ENCODE results near the gene EPOP. TPM values are rescaled to one million over a fixed set of nuclear protein-coding genes. Genes with fewer than 3 reads are reported as not detected.

The EPOP gene
- total RNA-seq, 1 donor from 2014 or later: 8.0 TPM

DNA sequence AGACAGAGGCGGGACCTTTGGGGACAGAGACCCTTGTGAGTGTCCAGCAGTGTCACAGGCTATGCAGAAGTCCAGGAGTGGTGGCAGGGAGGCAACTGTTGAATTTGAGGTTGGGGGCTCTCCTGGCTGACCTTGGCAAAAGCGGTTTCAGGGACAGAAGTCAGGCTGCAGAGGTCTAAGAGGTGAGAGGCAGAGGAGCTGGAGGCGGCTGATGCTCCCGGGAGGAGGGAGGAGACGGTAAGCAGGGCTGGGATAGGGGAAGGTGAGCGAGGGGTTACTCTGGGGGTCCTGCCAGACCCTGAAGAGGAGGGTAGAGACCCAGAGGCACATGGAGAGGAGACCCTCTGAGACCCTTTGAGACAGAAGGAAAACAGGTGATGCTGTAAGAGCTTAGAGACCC, 5.2 kb downstream of the EPOP start:
- no peak overlapping the region for H3K4me2 ChIP-seq
- Mint-ChIP-seq H3K9me3 (no peaks in the 10 kb centered on the region), H3K27ac (no peak overlapping the region)

DNA sequence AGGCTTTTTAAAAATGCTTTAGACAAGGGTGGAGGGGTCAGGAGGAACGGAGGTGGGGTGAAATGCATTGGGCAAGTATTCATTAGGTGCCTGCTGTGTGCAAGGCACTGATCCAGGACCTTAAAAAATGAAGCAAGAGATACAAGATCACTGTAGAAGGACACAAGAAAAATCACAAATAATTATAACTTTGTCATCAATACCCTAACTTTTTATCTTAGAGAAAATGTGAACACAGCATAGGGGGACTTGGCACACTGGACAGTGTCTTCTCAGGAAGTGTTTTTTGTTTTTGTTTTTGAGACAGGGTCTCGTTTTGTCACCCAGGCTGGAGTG, 7.0 kb downstream of the EPOP start:
- H3K4me1 ChIP-seq: peaks cover 32% of the 10 kb centered on the region
- no peak overlapping the region for H3K4me3 ChIP-seq
- Mint-ChIP-seq H3K4me1 (peaks cover 37% of the 10 kb centered on the region), H3K4me3 (peak overlapping the region; percentile 21), H3K27ac (no peak overlapping the region), H3K27me3 (ENCODE audit: insufficient read depth, low read depth) (peaks cover 59% of the 10 kb centered on the region), H3K9me3 (no peaks in the 10 kb centered on the region), H3K36me3 (no peaks in the 10 kb centered on the region)
- TF ChIP-seq, protein P1, sequence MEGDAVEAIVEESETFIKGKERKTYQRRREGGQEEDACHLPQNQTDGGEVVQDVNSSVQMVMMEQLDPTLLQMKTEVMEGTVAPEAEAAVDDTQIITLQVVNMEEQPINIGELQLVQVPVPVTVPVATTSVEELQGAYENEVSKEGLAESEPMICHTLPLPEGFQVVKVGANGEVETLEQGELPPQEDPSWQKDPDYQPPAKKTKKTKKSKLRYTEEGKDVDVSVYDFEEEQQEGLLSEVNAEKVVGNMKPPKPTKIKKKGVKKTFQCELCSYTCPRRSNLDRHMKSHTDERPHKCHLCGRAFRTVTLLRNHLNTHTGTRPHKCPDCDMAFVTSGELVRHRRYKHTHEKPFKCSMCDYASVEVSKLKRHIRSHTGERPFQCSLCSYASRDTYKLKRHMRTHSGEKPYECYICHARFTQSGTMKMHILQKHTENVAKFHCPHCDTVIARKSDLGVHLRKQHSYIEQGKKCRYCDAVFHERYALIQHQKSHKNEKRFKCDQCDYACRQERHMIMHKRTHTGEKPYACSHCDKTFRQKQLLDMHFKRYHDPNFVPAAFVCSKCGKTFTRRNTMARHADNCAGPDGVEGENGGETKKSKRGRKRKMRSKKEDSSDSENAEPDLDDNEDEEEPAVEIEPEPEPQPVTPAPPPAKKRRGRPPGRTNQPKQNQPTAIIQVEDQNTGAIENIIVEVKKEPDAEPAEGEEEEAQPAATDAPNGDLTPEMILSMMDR (IDR thresholded peaks at IDR 0.05): no peak
- TF ChIP-seq EZH2 (IDR thresholded peaks at IDR 0.05) (no peak), EZH2phosphoT487 (IDR thresholded peaks at IDR 0.05) (no peak)
- H3K79me2 ChIP-seq (ENCODE audit: low read depth): peaks cover 12% of the 10 kb centered on the region
- peaks cover 36% of the 10 kb centered on the region for H3F3A ChIP-seq (ENCODE audit: low read depth)
- H2AFZ ChIP-seq (replicated peaks): no peak overlapping the region
- H3K9me3 ChIP-seq (ENCODE audit: low read depth): no peaks in the 10 kb centered on the region
- H3K4me2 ChIP-seq: no peak overlapping the region
- no peak overlapping the region for H3K27ac ChIP-seq
- H3K36me3 ChIP-seq: no peaks in the 10 kb centered on the region
- no peak overlapping the region for H3K9ac ChIP-seq
- peaks cover 20% of the 10 kb centered on the region for H4K20me1 ChIP-seq (ENCODE audit: low read depth)
- no peak for DNase-seq (ENCODE audit: low spot score)
- H3K27me3 ChIP-seq: peaks cover 45% of the 10 kb centered on the region

More for the DNA sequence above, 5.2 kb downstream of the EPOP start:
- peaks cover 63% of the 10 kb centered on the region for H3K27me3 ChIP-seq
- TF ChIP-seq EZH2 (IDR thresholded peaks at IDR 0.05): no peak
- TF ChIP-seq, protein P1 (IDR thresholded peaks at IDR 0.05): no peak
- TF ChIP-seq EZH2phosphoT487 (IDR thresholded peaks at IDR 0.05): no peak
- H3K36me3 ChIP-seq: no peaks in the 10 kb centered on the region
- H3F3A ChIP-seq (ENCODE audit: low read depth): peaks cover 32% of the 10 kb centered on the region
- H2AFZ ChIP-seq (replicated peaks): no peak overlapping the region
- H3K4me1 ChIP-seq: peaks cover 38% of the 10 kb centered on the region
- peaks cover 35% of the 10 kb centered on the region for H4K20me1 ChIP-seq (ENCODE audit: low read depth)
- Mint-ChIP-seq H3K4me1 (peaks cover 34% of the 10 kb centered on the region), H3K27me3 (ENCODE audit: insufficient read depth, low read depth) (peaks cover 57% of the 10 kb centered on the region), H3K4me3 (no peak overlapping the region), H3K36me3 (no peaks in the 10 kb centered on the region)
- H3K9me3 ChIP-seq (ENCODE audit: low read depth): no peaks in the 10 kb centered on the region
- H3K27ac ChIP-seq: no peak overlapping the region
- H3K4me3 ChIP-seq: no peak overlapping the region
- H3K9ac ChIP-seq: no peak overlapping the region
- no peak for DNase-seq (ENCODE audit: low spot score)
- peaks cover 26% of the 10 kb centered on the region for H3K79me2 ChIP-seq (ENCODE audit: low read depth)

DNA sequence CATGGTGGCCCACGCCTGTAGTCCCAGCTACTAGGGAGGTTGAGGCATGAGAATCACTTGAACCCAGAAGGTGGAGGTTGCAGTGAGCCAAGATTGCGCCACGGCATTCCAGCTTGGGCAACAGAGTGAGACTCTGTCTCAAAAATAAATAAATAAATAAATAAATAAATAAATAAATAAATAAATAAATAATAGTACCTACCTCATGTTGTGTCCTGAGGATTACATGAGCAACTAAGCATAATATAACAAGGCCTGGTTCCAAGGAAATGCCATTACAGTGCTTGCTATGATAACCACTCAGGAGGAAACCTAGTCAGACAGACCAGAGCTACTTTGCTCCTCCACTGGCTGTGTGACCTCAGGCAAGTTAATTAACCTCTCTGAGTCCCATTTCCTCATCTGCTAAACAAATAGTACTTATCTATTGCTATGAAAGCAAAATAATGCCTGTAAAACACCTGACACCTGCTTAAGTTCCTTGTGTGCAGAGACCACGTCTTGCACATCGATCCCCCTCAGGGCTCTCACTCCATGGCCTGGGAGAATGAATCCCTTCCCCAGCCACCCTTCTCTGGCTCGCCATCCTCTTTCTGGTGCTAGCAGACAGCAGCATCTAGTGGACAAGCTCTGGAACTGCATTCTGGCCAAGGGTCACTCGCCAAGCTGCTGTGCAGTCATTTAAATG, 7.5 kb downstream of the EPOP start:
- H4K20me1 ChIP-seq (ENCODE audit: low read depth): peaks cover 15% of the 10 kb centered on the region
- H3K79me2 ChIP-seq (ENCODE audit: low read depth): peaks cover 7% of the 10 kb centered on the region
- no peak overlapping the region for H3K9ac ChIP-seq
- H3K4me3 Mint-ChIP-seq: peak overlapping the region; percentile 21
- H3K4me3 ChIP-seq: no peak overlapping the region
- H3K9me3 ChIP-seq (ENCODE audit: low read depth): no peaks in the 10 kb centered on the region
- H3K27me3 ChIP-seq: peaks cover 44% of the 10 kb centered on the region
- H3F3A ChIP-seq (ENCODE audit: low read depth): peaks cover 31% of the 10 kb centered on the region
- no peaks in the 10 kb centered on the region for H3K36me3 ChIP-seq
- no peak overlapping the region for H3K27ac ChIP-seq
- peaks cover 29% of the 10 kb centered on the region for H3K4me1 ChIP-seq
- H2AFZ ChIP-seq (replicated peaks): no peak overlapping the region
- TF ChIP-seq, protein P1 (IDR thresholded peaks at IDR 0.05): peak; percentile 100
- TF ChIP-seq EZH2phosphoT487 (IDR thresholded peaks at IDR 0.05): no peak
- H3K4me2 ChIP-seq: no peak overlapping the region
- no peaks in the 10 kb centered on the region for H3K36me3 Mint-ChIP-seq
- peaks cover 34% of the 10 kb centered on the region for H3K4me1 Mint-ChIP-seq
- H3K9me3 Mint-ChIP-seq: no peaks in the 10 kb centered on the region
- peaks cover 55% of the 10 kb centered on the region for H3K27me3 Mint-ChIP-seq (ENCODE audit: insufficient read depth, low read depth)
- H3K27ac Mint-ChIP-seq: no peak overlapping the region
- DNase-seq (ENCODE audit: low spot score): peak; percentile 88

Data from neural progenitor cell (in vitro differentiated cells).